GM23248 (cell line): ENCODE measurements around the gene CTDP1.

Source experiments
- EZH2 ChIP-seq: fragments of 200-600 bp; sonication (generic); IDR thresholded peaks from 2 replicates; pipeline ENCODE4 v1.6.1; 2018; ENCODE audit warnings: antibody characterized with exemption, mild to moderate bottlenecking; ENCODE audit not compliant: insufficient read depth, poor library complexity, severe bottlenecking
- EZH2phosphoT487 ChIP-seq: fragments of 200-600 bp; sonication (generic); IDR thresholded peaks from 2 replicates; pipeline ENCODE4 v1.6.1; 2018; ENCODE audit warnings: antibody characterized with exemption, moderate library complexity, mild to moderate bottlenecking, low read depth; ENCODE audit not compliant: insufficient read depth

GRCh38 chr18:79756143-79756500 lies 76.5 kb downstream of the CTDP1 start:
- TF ChIP-seq EZH2 (no peak), EZH2phosphoT487 (no peak)
